DOHH2 (cell line): ENCODE data around the gene DLST.

Source experiments
- H3F3A ChIP-seq: fragments of 200-600 bp; sonication (generic), shearing (Covaris generic); 2 replicates; pipeline ENCODE4 v1.6.0; 2016; ENCODE audit warnings: antibody characterized with exemption, mild to moderate bottlenecking; ENCODE audit not compliant: control insufficient read depth, insufficient read depth
- H3K27ac ChIP-seq: fragments of 200-600 bp; sonication (generic); 2 replicates; pipeline ENCODE4 v1.5.1; 2014; ENCODE audit warnings: low read depth, mild to moderate bottlenecking, low read length, moderate library complexity
- H3K27me3 ChIP-seq: fragments of 200-600 bp; sonication (generic); 2 replicates; pipeline ENCODE4 v1.6.1; 2014; ENCODE audit warnings: mild to moderate bottlenecking, low read length, mixed read lengths; ENCODE audit not compliant: control insufficient read depth
- H3K36me3 ChIP-seq: fragments of 200-600 bp; sonication (generic); 2 replicates; pipeline ENCODE4 v1.6.1; 2014; ENCODE audit warnings: mild to moderate bottlenecking, low read length, moderate library complexity, mixed read lengths; ENCODE audit not compliant: control insufficient read depth
- H3K4me1 ChIP-seq: fragments of 200-600 bp; sonication (generic); 2 replicates; pipeline ENCODE4 v1.6.1; 2014; ENCODE audit warnings: mild to moderate bottlenecking, low read length, mixed read lengths; ENCODE audit not compliant: control insufficient read depth
- H3K4me2 ChIP-seq: fragments of 200-600 bp; sonication (generic); 2 replicates; pipeline ENCODE4 v1.6.0; 2014; ENCODE audit warnings: mild to moderate bottlenecking, low read length, moderate library complexity
- H3K4me3 ChIP-seq: fragments of 200-600 bp; sonication (generic); 2 replicates; pipeline ENCODE4 v1.5.1; 2014; ENCODE audit warnings: mild to moderate bottlenecking, low read length, mixed read lengths
- H3K79me2 ChIP-seq: fragments of 200-600 bp; sonication (generic); 2 replicates; pipeline ENCODE4 v1.6.1; 2014; ENCODE audit warnings: mild to moderate bottlenecking, low read length, mixed read lengths; ENCODE audit not compliant: control insufficient read depth
- H3K9me2 ChIP-seq: fragments of 200-600 bp; sonication (generic); replicated peaks from 2 replicates; pipeline ENCODE4 v1.6.1; 2014; ENCODE audit warnings: mild to moderate bottlenecking, low read length, mixed read lengths; ENCODE audit not compliant: control insufficient read depth
- H3K9me3 ChIP-seq: fragments of 200-600 bp; sonication (generic); 2 replicates; pipeline ENCODE4 v1.6.1; 2014; ENCODE audit warnings: antibody characterized with exemption, low read length, mixed read lengths; ENCODE audit not compliant: control insufficient read depth, insufficient read depth
- H4K20me1 ChIP-seq: fragments of 200-600 bp; sonication (generic); 2 replicates; pipeline ENCODE4 v1.6.0; 2014; ENCODE audit warnings: low read depth, mild to moderate bottlenecking, antibody characterized with exemption, low read length, moderate library complexity; ENCODE audit not compliant: control insufficient read depth, insufficient read depth
- EZH2phosphoT487 ChIP-seq: fragments of 200-600 bp; sonication (generic); IDR thresholded peaks from 2 replicates; pipeline ENCODE4 v1.6.1; 2017; ENCODE audit warnings: borderline replicate concordance, mild to moderate bottlenecking, antibody characterized with exemption, low read length, moderate library complexity, mixed read lengths
- TF ChIP-seq, protein P1 (sequence below): fragments of 200-600 bp; sonication (generic); IDR thresholded peaks from one replicate; pipeline ENCODE4 v1.5.1; 2014; ENCODE audit warnings: antibody characterized with exemption, mild to moderate bottlenecking, low read depth, low read length; ENCODE audit not compliant: poor library complexity, severe bottlenecking

Gene DLST

DNA sequence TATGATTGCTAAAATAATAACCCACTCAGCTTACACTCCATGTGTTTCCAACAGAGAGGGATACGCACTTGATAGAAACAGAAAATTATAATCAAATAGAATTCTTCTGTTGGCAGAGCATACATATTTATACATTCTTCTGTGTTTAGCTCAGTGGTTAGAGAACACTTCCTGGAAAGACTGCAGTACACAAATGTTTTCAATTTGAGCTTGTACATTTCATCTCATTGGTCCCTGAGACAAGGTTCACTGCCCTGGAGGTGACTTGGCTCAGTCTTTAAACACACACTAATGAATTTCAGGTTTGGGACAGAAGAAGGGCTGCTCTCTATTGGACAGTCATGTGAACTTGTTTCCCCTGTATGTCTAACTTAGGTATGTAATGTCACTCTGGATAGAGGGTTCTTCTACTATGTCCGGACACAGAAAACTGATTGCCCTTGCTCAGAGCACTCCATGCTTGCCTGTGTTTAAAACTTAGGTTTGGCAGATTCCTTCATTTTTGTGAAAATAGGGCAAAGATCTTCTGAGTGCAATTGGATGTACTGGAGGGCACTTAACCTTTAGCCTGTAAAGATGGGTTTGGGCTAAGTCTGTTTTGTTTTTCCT lies 28.7 kb upstream of the DLST start:
- no peaks in the 10 kb centered on the region for H3K9me3 ChIP-seq
- peaks cover 11% of the 10 kb centered on the region for H3K4me1 ChIP-seq
- H4K20me1 ChIP-seq, result no peaks in the 10 kb centered on the region
- H3K9me2 ChIP-seq, result no peaks in the 10 kb centered on the region
- no peak overlapping the region for H3K4me3 ChIP-seq
- H3K4me2 ChIP-seq, result no peak overlapping the region
- TF ChIP-seq, protein P1, sequence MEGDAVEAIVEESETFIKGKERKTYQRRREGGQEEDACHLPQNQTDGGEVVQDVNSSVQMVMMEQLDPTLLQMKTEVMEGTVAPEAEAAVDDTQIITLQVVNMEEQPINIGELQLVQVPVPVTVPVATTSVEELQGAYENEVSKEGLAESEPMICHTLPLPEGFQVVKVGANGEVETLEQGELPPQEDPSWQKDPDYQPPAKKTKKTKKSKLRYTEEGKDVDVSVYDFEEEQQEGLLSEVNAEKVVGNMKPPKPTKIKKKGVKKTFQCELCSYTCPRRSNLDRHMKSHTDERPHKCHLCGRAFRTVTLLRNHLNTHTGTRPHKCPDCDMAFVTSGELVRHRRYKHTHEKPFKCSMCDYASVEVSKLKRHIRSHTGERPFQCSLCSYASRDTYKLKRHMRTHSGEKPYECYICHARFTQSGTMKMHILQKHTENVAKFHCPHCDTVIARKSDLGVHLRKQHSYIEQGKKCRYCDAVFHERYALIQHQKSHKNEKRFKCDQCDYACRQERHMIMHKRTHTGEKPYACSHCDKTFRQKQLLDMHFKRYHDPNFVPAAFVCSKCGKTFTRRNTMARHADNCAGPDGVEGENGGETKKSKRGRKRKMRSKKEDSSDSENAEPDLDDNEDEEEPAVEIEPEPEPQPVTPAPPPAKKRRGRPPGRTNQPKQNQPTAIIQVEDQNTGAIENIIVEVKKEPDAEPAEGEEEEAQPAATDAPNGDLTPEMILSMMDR, result no peak
- no peak for TF ChIP-seq EZH2phosphoT487
- no peaks in the 10 kb centered on the region for H3K27me3 ChIP-seq
- H3K36me3 ChIP-seq, result no peaks in the 10 kb centered on the region; the same call in 1 of the 2 replicates
- no peak overlapping the region for H3K27ac ChIP-seq
- H3F3A ChIP-seq, result 0 out of 2 replicates have a peak, but pooled peaks cover 4% of the 10 kb centered on the region
- no peaks in the 10 kb centered on the region for H3K79me2 ChIP-seq

DNA sequence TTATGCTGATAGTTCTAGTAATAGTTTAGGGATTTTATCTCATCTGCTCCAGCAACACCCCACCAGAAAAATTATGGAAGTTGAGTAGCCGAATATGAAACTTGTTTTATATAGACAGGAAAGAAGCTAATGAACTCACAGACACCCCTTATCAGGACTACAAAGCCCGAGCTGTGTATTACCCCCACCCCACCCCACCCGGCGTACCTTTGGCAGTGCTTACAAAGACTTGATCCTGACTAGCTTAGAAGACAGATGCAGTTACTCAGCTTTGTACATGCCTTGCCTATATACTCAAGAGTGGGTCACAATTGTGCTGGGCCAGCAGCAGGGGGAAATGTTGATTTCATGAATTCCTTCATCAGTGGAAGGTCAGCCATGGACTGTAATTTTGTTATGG lies 28.1 kb upstream of the DLST start:
- no peaks in the 10 kb centered on the region for H4K20me1 ChIP-seq
- no peaks in the 10 kb centered on the region for H3K79me2 ChIP-seq
- H3K4me3 ChIP-seq, result no peak overlapping the region
- H3K4me1 ChIP-seq, result peaks cover 11% of the 10 kb centered on the region
- H3F3A ChIP-seq, result 0 out of 2 replicates have a peak, but pooled peaks cover 4% of the 10 kb centered on the region
- H3K27me3 ChIP-seq, result no peaks in the 10 kb centered on the region
- no peak overlapping the region for H3K27ac ChIP-seq
- no peaks in the 10 kb centered on the region for H3K9me3 ChIP-seq
- H3K36me3 ChIP-seq, result no peaks in the 10 kb centered on the region; the same call in 1 of the 2 replicates
- H3K4me2 ChIP-seq, result no peak overlapping the region
- TF ChIP-seq, protein P1, result no peak
- TF ChIP-seq EZH2phosphoT487, result no peak
- no peaks in the 10 kb centered on the region for H3K9me2 ChIP-seq

DNA sequence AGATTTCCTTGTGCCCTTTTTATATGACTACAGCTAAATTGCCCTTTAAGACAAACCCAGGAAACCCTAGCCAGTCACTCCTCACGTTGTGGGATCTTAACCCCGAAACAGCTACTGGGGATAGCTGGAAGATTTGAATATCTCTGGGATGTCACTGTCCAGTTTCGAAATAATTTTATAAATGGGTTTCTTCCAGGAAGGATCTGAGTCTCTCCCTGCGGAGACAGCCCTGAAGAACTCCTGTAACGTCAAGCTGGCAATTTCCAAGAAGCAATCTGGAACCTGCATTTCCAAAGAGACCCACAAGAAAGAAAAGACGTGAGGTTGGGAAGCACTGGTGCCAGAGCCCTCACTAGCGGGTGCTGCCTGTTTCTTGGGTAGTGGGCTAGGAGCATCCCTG lies 26.7 kb upstream of the DLST start:
- Histone ChIP-seq H3K9me2 (no peaks in the 10 kb centered on the region), H3K4me2 (no peak overlapping the region), H3K79me2 (no peaks in the 10 kb centered on the region), H3K27ac (no peak overlapping the region), H3K9me3 (no peaks in the 10 kb centered on the region), H3K4me1 (peaks cover 11% of the 10 kb centered on the region), H3K27me3 (no peaks in the 10 kb centered on the region), H3F3A (0 out of 2 replicates have a peak, but pooled peaks cover 4% of the 10 kb centered on the region), H4K20me1 (no peaks in the 10 kb centered on the region), H3K4me3 (no peak overlapping the region), H3K36me3 (no peaks in the 10 kb centered on the region; the same call in 1 of the 2 replicates)
- TF ChIP-seq, protein P1, result no peak
- no peak for TF ChIP-seq EZH2phosphoT487
